ENCODE measurements around the gene KRT24. TPM values are rescaled to one million over a fixed set of nuclear protein-coding genes. Genes with fewer than 3 reads are reported as not detected.

The KRT24 gene
- total and polyA plus RNA-seq, 11 donors, result not detected

GRCh38 chr17:40705584-40705983, 2.0 kb upstream of the KRT24 start:
- no peak overlapping the region for H3K4me3 ChIP-seq
- no peaks in the 10 kb centered on the region for H3K36me3 ChIP-seq
- intact Hi-C loops (cut with DNase I), result no loop called here
- DNase-seq (no peak), ATAC-seq (no peak)
- H3K27ac ChIP-seq, result no peak overlapping the region
- peaks cover 0 to 11% (median 0%) of the 10 kb centered on the region in 12 donors for H3K4me1 ChIP-seq
- no peaks in the 10 kb centered on the region for H3K9me3 ChIP-seq
- 58 to 67% (median 62%) methylated on average over 4 of the region's 4 CpGs for WGBS, 4 donors
- peaks cover 0 to 31% (median 6%) of the 10 kb centered on the region in 9 donors for H3K27me3 ChIP-seq
- TF ChIP-seq POLR2A (IDR thresholded peaks at IDR 0.05), result no peak
- no peak for TF ChIP-seq CTCF (IDR thresholded peaks at IDR 0.05)

DNA sequence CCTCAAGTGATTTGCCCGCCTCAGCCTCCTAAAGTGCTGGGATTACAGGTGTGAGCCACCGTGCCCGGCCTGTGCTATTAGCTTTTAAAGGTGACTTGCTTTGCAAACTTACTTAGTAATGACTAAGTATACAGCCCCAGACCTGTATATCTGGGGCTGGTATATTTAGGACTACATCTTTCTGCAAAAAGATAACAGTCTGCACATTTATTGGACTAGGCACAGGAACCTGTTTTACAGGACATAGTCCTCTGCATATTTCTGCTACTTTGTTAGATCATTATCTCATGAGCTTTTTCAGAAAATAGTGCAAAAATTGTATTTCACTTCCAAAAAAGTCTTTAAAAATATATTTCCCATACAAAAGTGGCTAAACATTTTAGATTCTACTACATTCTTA, 1.3 kb downstream of the KRT24 start:
- Histone ChIP-seq H3K36me3 (no peaks in the 10 kb centered on the region), H3K4me3 (no peak overlapping the region), H3K9me3 (no peaks in the 10 kb centered on the region), H3K27me3 (peaks cover 0 to 46% (median 9%) of the 10 kb centered on the region in 9 donors), H3K27ac (no peak overlapping the region), H3K4me1 (peaks cover 0 to under 1% (median 0%) of the 10 kb centered on the region in 12 donors)
- 78 to 87% (median 85%) methylated on average over 3 of the region's 3 CpGs for WGBS, 4 donors
- TF ChIP-seq POLR2A (IDR thresholded peaks at IDR 0.05) (no peak), CTCF (IDR thresholded peaks at IDR 0.05) (no peak)
- no peak for DNase-seq
- intact Hi-C loops (cut with DNase I), result no loop called here
- no peak for ATAC-seq

DNA sequence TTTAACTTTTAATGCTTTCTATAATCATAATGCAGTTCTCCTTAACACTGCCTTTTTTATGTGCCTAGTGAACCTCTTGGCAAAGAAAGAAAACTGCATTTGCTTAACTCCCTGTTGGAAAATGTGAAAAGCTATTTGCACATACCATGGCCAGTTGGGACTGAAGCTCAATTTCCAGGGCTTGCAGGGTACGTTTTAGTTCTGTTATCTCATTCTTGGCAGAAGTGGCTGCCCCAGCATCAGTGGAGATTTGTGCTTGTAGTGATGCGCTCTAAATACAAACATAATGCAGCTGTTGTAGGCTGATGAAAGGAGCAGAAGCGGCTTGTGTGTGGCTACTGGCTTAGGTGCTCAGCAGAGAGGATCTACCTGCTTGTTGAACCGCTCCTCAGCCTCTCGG, 3.7 kb downstream of the KRT24 start:
- no peak overlapping the region for H3K4me3 ChIP-seq
- intact Hi-C loops (cut with DNase I), result loop anchor here in 1 of 10 donors (10.0 kb wide), 1 partner anchor 55 kb away; the partner anchor contains the start of gene KRT25
- no peaks in the 10 kb centered on the region for H3K9me3 ChIP-seq
- peaks cover 0 to 56% (median 9%) of the 10 kb centered on the region in 9 donors for H3K27me3 ChIP-seq
- TF ChIP-seq CTCF (IDR thresholded peaks at IDR 0.05) (no peak), POLR2A (IDR thresholded peaks at IDR 0.05) (no peak)
- H3K27ac ChIP-seq, result no peak overlapping the region
- WGBS, 4 donors, result 44 to 59% (median 52%) methylated on average over 4 to 5 of the region's 5 CpGs
- ATAC-seq, result no peak
- no peak for DNase-seq
- no peaks in the 10 kb centered on the region for H3K4me1 ChIP-seq
- H3K36me3 ChIP-seq, result no peaks in the 10 kb centered on the region

DNA sequence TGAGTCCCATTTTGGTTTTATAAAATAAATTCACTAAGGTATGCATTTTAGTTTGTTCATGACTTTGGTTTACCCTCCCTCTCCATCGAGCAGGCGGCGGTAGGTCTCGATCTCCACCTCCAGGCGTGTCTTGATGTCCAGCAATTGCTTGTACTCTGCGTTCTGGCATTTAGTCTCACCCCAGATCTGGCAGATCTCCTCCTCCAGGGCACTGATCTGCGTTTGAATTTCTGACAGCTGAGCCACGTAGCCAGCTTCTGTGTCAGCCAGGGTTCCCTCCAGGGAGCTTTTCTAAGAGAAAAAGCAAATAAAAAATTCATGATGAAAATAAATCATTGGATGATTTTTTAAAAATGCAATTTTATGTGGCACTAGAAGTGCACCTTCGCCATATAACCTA, 4.2 kb downstream of the KRT24 start:
- intact Hi-C loops (cut with DNase I), result loop anchor here in 1 of 10 donors (10.0 kb wide), 1 partner anchor 55 kb away; the partner anchor contains the start of gene KRT25
- H3K9me3 ChIP-seq, result no peaks in the 10 kb centered on the region
- peaks cover 0 to 54% (median 9%) of the 10 kb centered on the region in 9 donors for H3K27me3 ChIP-seq
- DNase-seq (no peak), ATAC-seq (no peak)
- no peaks in the 10 kb centered on the region for H3K4me1 ChIP-seq
- 56 to 58% (median 57%) methylated on average over 9 of the region's 9 CpGs for WGBS, 4 donors
- no peaks in the 10 kb centered on the region for H3K36me3 ChIP-seq
- TF ChIP-seq CTCF (IDR thresholded peaks at IDR 0.05) (no peak), POLR2A (IDR thresholded peaks at IDR 0.05) (no peak)
- no peak overlapping the region for H3K27ac ChIP-seq
- H3K4me3 ChIP-seq, result no peak overlapping the region

Measured in heart left ventricle (tissue), 16 donors.